Endothelial cell of umbilical vein (primary cell): ENCODE measurements around the gene NUDT14. TPM values are rescaled to one million over a fixed set of nuclear protein-coding genes. Genes with fewer than 3 reads are reported as not detected.

Experiments
- BruUV-seq: library from RNA; stranded (reverse); fragments of 400-500 nt; replicated peaks from 2 replicates; lab custom pipeline; 2021; lab: Mats Ljungman, UMichigan
- CTCF ChIA-PET: fragments of 300-600, 350-600 bp; sonication (Branson Sonifier 250); formaldehyde crosslinking; loops from one replicate; lab custom pipeline; 2021; ENCODE audit warnings: antibody characterized with exemption, inconsistent platforms; lab: Charles Lee
- POLR2A ChIA-PET: fragments of 300-600, 350-600 bp; sonication (Branson Sonifier 250); formaldehyde crosslinking; loops from one replicate; lab custom pipeline; 2021; ENCODE audit warnings: antibody characterized with exemption, inconsistent platforms; lab: Charles Lee
- DNase-seq: peaks from one replicate; pipeline ENCODE4 v3.0.0-alpha.2; 2011; ENCODE audit warnings: low read depth, low spot score
- FAIRE-seq: peaks from 2 replicates; lab custom pipeline; 2011; peaks lifted over from hg19 to GRCh38; lab: Jason Lieb, UNC
- H2AFZ ChIP-seq: 2 replicates; pipeline ENCODE4 v1.6.0; 2012; ENCODE audit warnings: low read depth, low read length, control low read depth, inconsistent platforms
- H3K27ac ChIP-seq: 2 replicates; pipeline ENCODE4 v1.5.1; 2011; ENCODE audit warnings: low read depth, mild to moderate bottlenecking, control low read depth, low read length, moderate library complexity; ENCODE audit not compliant: insufficient read depth
- H3K27me3 ChIP-seq, 2 experiments: 2 replicates each; pipeline versions ENCODE4 v1.6.0 to v1.6.1; 2011; ENCODE audit warnings: low read length in 2 of 2, mixed read lengths in 1 of 2; ENCODE audit not compliant: control insufficient read depth in 2 of 2, insufficient read depth in 2 of 2
- H3K36me3 ChIP-seq, 2 experiments: 2 replicates in 1 of 2; 3 replicates in 1 of 2; pipeline ENCODE4 v1.5.1; 2011; ENCODE audit warnings: low read length in 2 of 2, mild to moderate bottlenecking in 1 of 2, moderate library complexity in 1 of 2; ENCODE audit not compliant: control insufficient read depth in 2 of 2, insufficient read depth in 2 of 2; ENCODE audit errors: extremely low read depth in 1 of 2
- H3K4me1 ChIP-seq: 3 replicates; pipeline ENCODE4 v1.5.1; 2011; ENCODE audit warnings: mild to moderate bottlenecking, low read length; ENCODE audit not compliant: control insufficient read depth, insufficient read depth; ENCODE audit errors: extremely low read depth
- H3K4me2 ChIP-seq: 2 replicates; pipeline ENCODE4 v1.6.1; 2011; ENCODE audit warnings: low read length, control low read depth, mixed read lengths; ENCODE audit not compliant: insufficient read depth
- H3K4me3 ChIP-seq, 3 experiments: fragments of 200-600 bp in 1 of 3; sonication (generic), shearing (Covaris generic) in 1 of 3; replicated peaks in 1 of 3; 2 replicates each; pipeline ENCODE4 v1.5.1; 2011 to 2016; ENCODE audit warnings: control low read depth in 3 of 3, low read length in 3 of 3, mild to moderate bottlenecking in 2 of 3, inconsistent platforms in 1 of 3, low read depth in 1 of 3, moderate library complexity in 1 of 3; ENCODE audit not compliant: insufficient read depth in 1 of 3
- H3K79me2 ChIP-seq: 2 replicates; pipeline ENCODE4 v1.6.0; 2012; ENCODE audit warnings: low read length, inconsistent platforms; ENCODE audit not compliant: control insufficient read depth, insufficient read depth
- H3K9ac ChIP-seq: replicated peaks from 2 replicates; pipeline ENCODE3; 2011; ENCODE audit warnings: low read length, control low read depth; ENCODE audit not compliant: insufficient read depth; ENCODE audit errors: extremely low read depth
- H3K9me1 ChIP-seq: replicated peaks from 3 replicates; pipeline ENCODE4 v1.6.0; 2011; ENCODE audit warnings: mild to moderate bottlenecking, low read length; ENCODE audit not compliant: control insufficient read depth, insufficient read depth; ENCODE audit errors: extremely low read depth
- H3K9me3 ChIP-seq: replicated peaks from 2 replicates; pipeline ENCODE4 v1.5.1; 2012; ENCODE audit warnings: low read length, inconsistent platforms; ENCODE audit not compliant: control insufficient read depth, insufficient read depth
- H4K20me1 ChIP-seq: replicated peaks from 2 replicates; pipeline ENCODE3; 2011; ENCODE audit warnings: mild to moderate bottlenecking, low read length; ENCODE audit not compliant: control insufficient read depth, insufficient read depth; ENCODE audit errors: extremely low read depth
- EZH2 ChIP-seq: IDR thresholded peaks from 2 replicates; pipeline ENCODE4 v1.6.1; 2012; ENCODE audit warnings: borderline replicate concordance, low read depth, mild to moderate bottlenecking, moderate library complexity, low read length, inconsistent platforms; ENCODE audit not compliant: severe bottlenecking
- FOS ChIP-seq: IDR thresholded peaks from 2 replicates; pipeline ENCODE4 v1.6.1; 2011; ENCODE audit warnings: mild to moderate bottlenecking, low read length, moderate library complexity, borderline replicate concordance; ENCODE audit not compliant: insufficient read depth
- GATA2 ChIP-seq: IDR thresholded peaks from 2 replicates; pipeline ENCODE4 v1.7.0; 2011; ENCODE audit warnings: low read depth, mild to moderate bottlenecking, moderate library complexity, mixed read lengths, low read length; ENCODE audit not compliant: insufficient read length, insufficient read depth
- JUN ChIP-seq: IDR thresholded peaks from 2 replicates; pipeline ENCODE4 v1.6.1; 2011; ENCODE audit warnings: borderline replicate concordance, low read depth; ENCODE audit not compliant: insufficient read length, insufficient read depth
- MYC ChIP-seq: IDR thresholded peaks from one replicate; pipeline ENCODE4 v1.6.1; 2011; ENCODE audit warnings: mild to moderate bottlenecking, low read depth, low read length
- POLR2A ChIP-seq: IDR thresholded peaks from 2 replicates; pipeline ENCODE4 v1.6.1; 2012; ENCODE audit warnings: low read depth, mild to moderate bottlenecking, control low read depth, low read length
- POLR2AphosphoS5 ChIP-seq: IDR thresholded peaks from 2 replicates; pipeline ENCODE4 v1.6.1; 2012; ENCODE audit warnings: low read depth, mild to moderate bottlenecking, control low read depth, low read length, moderate library complexity; ENCODE audit not compliant: insufficient read depth
- dilution Hi-C: fragments of 300-500 bp; cut with MboI; formaldehyde crosslinking; loops from one replicate; pipeline ENCODE4 v1.15.0; 2019; ENCODE audit warnings: low sequenced_read_pairs; ENCODE audit not compliant: extremely low pct_ligation_motif_present
- intact Hi-C: fragments of 100-400 bp; cut with micrococcal nuclease; formaldehyde crosslinking; loops from one replicate; pipeline ENCODE4 v1.10.0; 2022
- polyA plus RNA-seq, 4 experiments: library from polyadenylated mRNA; depleted of rRNA in 3 of 4; stranded (reverse) in 3 of 4; unstranded in 1 of 4; fragments of >200 nt; gene quantifications; 2 replicates each; pipeline versions ENCODE4 v1.2.1 to v1.2.3, GENCODE V29; 2011 to 2012; ENCODE audit warnings: missing spikeins in 1 of 4
- total RNA-seq: library from RNA; stranded (reverse); gene quantifications from 2 replicates; pipeline ENCODE4 v1.2.3, GENCODE V29; 2021
- TF ChIP-seq, protein P1 (sequence below): IDR thresholded peaks from 2 replicates; pipeline ENCODE4 v1.6.1; 2011; ENCODE audit not compliant: insufficient read depth, insufficient read length
- TF ChIP-seq, protein P2 (sequence below), 2 donors: IDR thresholded peaks; 1 replicate in 1 of 2; 2 replicates in 1 of 2; pipeline ENCODE4 v1.5.1; 2011; ENCODE audit warnings: low read length in 2 of 2, mild to moderate bottlenecking in 2 of 2, moderate library complexity in 2 of 2, control low read depth in 1 of 2, inconsistent platforms in 1 of 2, low read depth in 1 of 2; ENCODE audit not compliant: insufficient read depth in 1 of 2; ENCODE audit errors: extremely low read depth in 1 of 2

The NUDT14 gene
- total and polyA plus RNA-seq, 2 donors (not counting 3 experiments of a cell fraction or from before 2014, with no cell fraction given) = 97.7 to 103 TPM

DNA sequence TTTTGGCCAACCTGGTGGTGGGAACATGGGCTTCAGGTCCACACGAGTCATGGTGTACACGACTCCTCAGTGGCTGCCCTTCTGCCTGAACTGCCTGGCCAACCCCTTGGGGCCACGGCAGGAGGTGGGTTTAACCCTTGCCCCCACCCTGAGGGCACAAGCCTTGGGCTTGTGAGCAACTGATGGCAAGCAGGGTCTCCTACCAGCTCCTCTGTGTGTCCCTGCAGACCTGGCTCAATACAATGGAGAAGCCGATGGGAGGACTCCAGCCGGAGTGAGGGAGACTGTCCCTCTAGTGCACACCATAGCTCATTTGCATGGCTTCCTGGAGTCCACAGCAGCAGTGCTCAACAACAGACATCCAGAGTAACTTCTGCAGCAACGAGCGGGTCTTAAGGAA lies 40.5 kb downstream of the NUDT14 start:
- Histone ChIP-seq H3K36me3 (peaks cover 7 to 23% of the 10 kb centered on the region in 2 experiments), H3K79me2 (no peaks in the 10 kb centered on the region), H3K9me3 (no peaks in the 10 kb centered on the region), H3K4me3 (no peak overlapping the region), H3K4me1 (no peaks in the 10 kb centered on the region), H3K9me1 (no peaks in the 10 kb centered on the region), H3K27ac (no peak overlapping the region), H2AFZ (no peak overlapping the region), H3K4me2 (no peak overlapping the region), H3K9ac (no peak overlapping the region), H3K27me3 (no peaks in the 10 kb centered on the region), H4K20me1 (no peaks in the 10 kb centered on the region)
- no peak for TF ChIP-seq EZH2
- no peak for TF ChIP-seq POLR2A
- TF ChIP-seq GATA2 = no peak
- TF ChIP-seq, protein P1, sequence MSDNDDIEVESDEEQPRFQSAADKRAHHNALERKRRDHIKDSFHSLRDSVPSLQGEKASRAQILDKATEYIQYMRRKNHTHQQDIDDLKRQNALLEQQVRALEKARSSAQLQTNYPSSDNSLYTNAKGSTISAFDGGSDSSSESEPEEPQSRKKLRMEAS = no peak
- TF ChIP-seq JUN = no peak
- no peak for TF ChIP-seq MYC
- TF ChIP-seq, protein P2, sequence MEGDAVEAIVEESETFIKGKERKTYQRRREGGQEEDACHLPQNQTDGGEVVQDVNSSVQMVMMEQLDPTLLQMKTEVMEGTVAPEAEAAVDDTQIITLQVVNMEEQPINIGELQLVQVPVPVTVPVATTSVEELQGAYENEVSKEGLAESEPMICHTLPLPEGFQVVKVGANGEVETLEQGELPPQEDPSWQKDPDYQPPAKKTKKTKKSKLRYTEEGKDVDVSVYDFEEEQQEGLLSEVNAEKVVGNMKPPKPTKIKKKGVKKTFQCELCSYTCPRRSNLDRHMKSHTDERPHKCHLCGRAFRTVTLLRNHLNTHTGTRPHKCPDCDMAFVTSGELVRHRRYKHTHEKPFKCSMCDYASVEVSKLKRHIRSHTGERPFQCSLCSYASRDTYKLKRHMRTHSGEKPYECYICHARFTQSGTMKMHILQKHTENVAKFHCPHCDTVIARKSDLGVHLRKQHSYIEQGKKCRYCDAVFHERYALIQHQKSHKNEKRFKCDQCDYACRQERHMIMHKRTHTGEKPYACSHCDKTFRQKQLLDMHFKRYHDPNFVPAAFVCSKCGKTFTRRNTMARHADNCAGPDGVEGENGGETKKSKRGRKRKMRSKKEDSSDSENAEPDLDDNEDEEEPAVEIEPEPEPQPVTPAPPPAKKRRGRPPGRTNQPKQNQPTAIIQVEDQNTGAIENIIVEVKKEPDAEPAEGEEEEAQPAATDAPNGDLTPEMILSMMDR (IDR thresholded peaks at IDR 0.05; ENCODE audit: extremely low read depth in 1 of 2, insufficient read depth in 1 of 2, low read depth in 1 of 2, low read length in 2 of 2) = no peak
- no peak for TF ChIP-seq FOS
- no peak for TF ChIP-seq POLR2AphosphoS5
- DNase-seq (no peak), FAIRE-seq (no peak)
- CTCF ChIA-PET = interaction anchor here (1.1 to 1.2 kb wide), 2 partner anchors 50 to 212 kb away, joined by 3 read pairs; no protein-coding TSS in a partner anchor
- POLR2A ChIA-PET = no interaction called here
- dilution Hi-C loops (no loop called here), intact Hi-C loops (no loop called here)
- no TSS peak for BruUV-seq
